ENCODE results near the gene TM9SF2. TPM values are rescaled to one million over a fixed set of nuclear protein-coding genes. Genes with fewer than 3 reads are reported as not detected.

TM9SF2 gene
- total and polyA plus RNA-seq, 2 of the 4 experiments (the other 2 are of a cell fraction), result 46.1 to 85.5 TPM

- Histone ChIP-seq H4K8ac (ENCODE audit: low read depth in 2 of 2, low read length in 2 of 2) (no peak overlapping the region), H2BK15ac (ENCODE audit: low read depth, low read length) (no peak overlapping the region), H3K23ac (ENCODE audit: low read depth, low read length) (no peak overlapping the region), H3K9me3 (ENCODE audit: control insufficient read depth, insufficient read depth, low read length) (no peaks in the 10 kb centered on the region), H3K14ac (replicated peaks; ENCODE audit: low read depth, low read length) (no peak overlapping the region), H2AK9ac (replicated peaks; ENCODE audit: low read depth, low read length, poor library complexity) (no peak overlapping the region), H3K4me1 (ENCODE audit: control insufficient read depth, insufficient read depth, low read length) (no peaks in the 10 kb centered on the region), H4K5ac (ENCODE audit: low read depth, low read length) (no peak overlapping the region), H3K27me3 (ENCODE audit: control insufficient read depth, insufficient read depth, low read length) (no peaks in the 10 kb centered on the region), H2BK5ac (ENCODE audit: low read depth, low read length, poor library complexity, severe bottlenecking) (no peak overlapping the region), H3K79me1 (ENCODE audit: low read depth in 1 of 2, low read length in 2 of 2) (peaks cover 2 to 3% of the 10 kb centered on the region in 2 experiments; a peak in 2 of 4 replicates), H4K20me1 (ENCODE audit: insufficient read depth, low read length) (peaks cover 3% of the 10 kb centered on the region; the same call in 1 of the 2 replicates), H3K4ac (ENCODE audit: low read depth, low read length) (no peak overlapping the region), H3K27ac (ENCODE audit: insufficient read depth, low read length) (no peak overlapping the region), H3K18ac (ENCODE audit: low read depth, low read length) (no peak overlapping the region), H2BK120ac (ENCODE audit: low read depth, low read length) (no peak overlapping the region), H3K9ac (ENCODE audit: low read depth, low read length) (no peak overlapping the region), H3K9me1 (ENCODE audit: insufficient read depth, low read length) (no peaks in the 10 kb centered on the region), H2AK5ac (ENCODE audit: low read depth, low read length) (no peak overlapping the region), H3K4me3 (ENCODE audit: insufficient read depth, low read depth, low read length) (no peak overlapping the region), H3K4me2 (ENCODE audit: low read depth, low read length) (no peak overlapping the region), H2BK20ac (ENCODE audit: low read depth, low read length) (no peak overlapping the region), H3K56ac (ENCODE audit: extremely low read depth, insufficient read depth, low read length) (no peak overlapping the region), H2AFZ (replicated peaks; ENCODE audit: low read length, poor library complexity) (no peak overlapping the region), H4K91ac (ENCODE audit: insufficient read depth, low read depth, low read length) (no peak overlapping the region), H3K36me3 (ENCODE audit: control insufficient read depth, insufficient read depth, low read length) (peaks cover 21% of the 10 kb centered on the region)
- intact Hi-C loops (cut with micrococcal nuclease), result no loop called here
- POLR2A ChIA-PET (ENCODE audit: unreplicated experiment), result no interaction called here
- in situ Hi-C loops (cut with MboI; ENCODE audit: low sequenced_read_pairs), result no loop called here
- dilution Hi-C loops (cut with HindIII; ENCODE audit: low sequenced_read_pairs, unreplicated experiment), result no loop called here
- DNase-seq, result no peak
- WGBS, 2 experiments (ENCODE audit: extremely low coverage in 2 of 2, insufficient read length in 1 of 2), result no CpG with 5 or more reads among the region's 5 CpGs
- no TSS peak for BruUV-seq (replicated peaks)
- no peak for ATAC-seq (ENCODE audit: low read depth)
- CTCF ChIA-PET, result no interaction called here
- TF ChIP-seq MAFK (IDR thresholded peaks at IDR 0.05; ENCODE audit: low read depth, low read length), result no peak
- TF ChIP-seq NFE2L2 (IDR thresholded peaks at IDR 0.05; ENCODE audit: low read depth, low read length), result no peak
- TF ChIP-seq USF2 (IDR thresholded peaks at IDR 0.05; ENCODE audit: low read depth, low read length), result no peak
- TF ChIP-seq ELK1 (IDR thresholded peaks at IDR 0.05; ENCODE audit: borderline replicate concordance, low read depth, low read length), result no peak
- no peak for TF ChIP-seq RCOR1 (IDR thresholded peaks at IDR 0.05; ENCODE audit: insufficient replicate concordance, low read length)
- TF ChIP-seq RFX5 (IDR thresholded peaks at IDR 0.05; ENCODE audit: low read depth, low read length), result no peak
- TF ChIP-seq CHD1 (IDR thresholded peaks at IDR 0.05; ENCODE audit: low read depth, low read length), result no peak
- no peak for TF ChIP-seq CTCF (conservative IDR thresholded peaks at IDR 0.05; ENCODE audit: low read depth, low read length)
- no peak for TF ChIP-seq MXI1 (IDR thresholded peaks at IDR 0.05; ENCODE audit: borderline replicate concordance, low read depth, low read length)
- TF ChIP-seq MAZ (IDR thresholded peaks at IDR 0.05; ENCODE audit: borderline replicate concordance, low read depth, low read length), result no peak
- no peak for TF ChIP-seq CEBPB (IDR thresholded peaks at IDR 0.05; ENCODE audit: low read depth, low read length)
- TF ChIP-seq FOS (IDR thresholded peaks at IDR 0.05; ENCODE audit: low read depth, low read length), result no peak
- TF ChIP-seq BHLHE40 (IDR thresholded peaks at IDR 0.05; ENCODE audit: low read depth, low read length), result no peak
- TF ChIP-seq RAD21 (IDR thresholded peaks at IDR 0.05; ENCODE audit: low read length), result no peak
- TF ChIP-seq POLR2A (IDR thresholded peaks at IDR 0.05; ENCODE audit: low read depth, low read length), result no peak
- no peak for TF ChIP-seq SMC3 (IDR thresholded peaks at IDR 0.05; ENCODE audit: low read depth, low read length)
Observed at GRCh38 chr13:99555149-99555548, 53.9 kb downstream of the TM9SF2 start.
